ENCODE results near the gene PLXNC1.

GRCh38 chr12:94297096-94297699 lies 148.8 kb downstream of the PLXNC1 start:
- no peak for TF ChIP-seq EZH2phosphoT487 (IDR thresholded peaks at IDR 0.05; ENCODE audit: insufficient read depth, low read depth)
- TF ChIP-seq EZH2 (IDR thresholded peaks at IDR 0.05; ENCODE audit: insufficient read depth, poor library complexity, severe bottlenecking): no peak
